WI38 (cell line): ENCODE measurements around the gene DCDC2.
"Not testable (repeated sequence)": the region's sequence is repeated elsewhere in the genome, so short reads cannot be mapped to it uniquely, and the experiment has no call there.

ENCODE experiments used
- H3K4me3 ChIP-seq: 2 replicates; pipeline ENCODE4 v1.5.1; 2011; ENCODE audit warnings: low read depth, mild to moderate bottlenecking, control low read depth, low read length
- TF ChIP-seq, protein P1 (sequence below): IDR thresholded peaks from 2 replicates; pipeline ENCODE4 v1.5.1; 2012; ENCODE audit warnings: low read depth, mild to moderate bottlenecking, control low read depth, low read length

Gene DCDC2

DNA sequence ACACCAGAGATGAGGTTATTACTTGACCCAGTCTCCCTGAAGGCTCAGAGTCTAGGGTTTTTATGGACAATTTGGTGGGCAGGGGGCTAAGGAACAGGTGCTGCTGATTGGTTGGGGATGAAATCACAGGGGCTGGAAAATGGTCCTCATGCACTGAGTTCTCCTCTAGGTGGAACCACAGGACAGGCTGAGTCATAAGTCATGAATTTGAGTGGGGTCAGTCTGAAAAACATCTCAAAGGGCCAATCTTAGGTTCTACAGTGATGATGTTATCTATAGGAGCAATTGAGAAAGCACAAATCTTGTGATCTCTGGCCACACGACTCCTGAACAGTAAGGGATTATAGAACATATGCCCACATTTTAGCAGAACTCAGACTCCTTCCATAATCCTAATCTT lies 39.0 kb upstream of the DCDC2 start:
- TF ChIP-seq, protein P1, sequence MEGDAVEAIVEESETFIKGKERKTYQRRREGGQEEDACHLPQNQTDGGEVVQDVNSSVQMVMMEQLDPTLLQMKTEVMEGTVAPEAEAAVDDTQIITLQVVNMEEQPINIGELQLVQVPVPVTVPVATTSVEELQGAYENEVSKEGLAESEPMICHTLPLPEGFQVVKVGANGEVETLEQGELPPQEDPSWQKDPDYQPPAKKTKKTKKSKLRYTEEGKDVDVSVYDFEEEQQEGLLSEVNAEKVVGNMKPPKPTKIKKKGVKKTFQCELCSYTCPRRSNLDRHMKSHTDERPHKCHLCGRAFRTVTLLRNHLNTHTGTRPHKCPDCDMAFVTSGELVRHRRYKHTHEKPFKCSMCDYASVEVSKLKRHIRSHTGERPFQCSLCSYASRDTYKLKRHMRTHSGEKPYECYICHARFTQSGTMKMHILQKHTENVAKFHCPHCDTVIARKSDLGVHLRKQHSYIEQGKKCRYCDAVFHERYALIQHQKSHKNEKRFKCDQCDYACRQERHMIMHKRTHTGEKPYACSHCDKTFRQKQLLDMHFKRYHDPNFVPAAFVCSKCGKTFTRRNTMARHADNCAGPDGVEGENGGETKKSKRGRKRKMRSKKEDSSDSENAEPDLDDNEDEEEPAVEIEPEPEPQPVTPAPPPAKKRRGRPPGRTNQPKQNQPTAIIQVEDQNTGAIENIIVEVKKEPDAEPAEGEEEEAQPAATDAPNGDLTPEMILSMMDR, result no peak
- H3K4me3 ChIP-seq, result no peak overlapping the region

DNA sequence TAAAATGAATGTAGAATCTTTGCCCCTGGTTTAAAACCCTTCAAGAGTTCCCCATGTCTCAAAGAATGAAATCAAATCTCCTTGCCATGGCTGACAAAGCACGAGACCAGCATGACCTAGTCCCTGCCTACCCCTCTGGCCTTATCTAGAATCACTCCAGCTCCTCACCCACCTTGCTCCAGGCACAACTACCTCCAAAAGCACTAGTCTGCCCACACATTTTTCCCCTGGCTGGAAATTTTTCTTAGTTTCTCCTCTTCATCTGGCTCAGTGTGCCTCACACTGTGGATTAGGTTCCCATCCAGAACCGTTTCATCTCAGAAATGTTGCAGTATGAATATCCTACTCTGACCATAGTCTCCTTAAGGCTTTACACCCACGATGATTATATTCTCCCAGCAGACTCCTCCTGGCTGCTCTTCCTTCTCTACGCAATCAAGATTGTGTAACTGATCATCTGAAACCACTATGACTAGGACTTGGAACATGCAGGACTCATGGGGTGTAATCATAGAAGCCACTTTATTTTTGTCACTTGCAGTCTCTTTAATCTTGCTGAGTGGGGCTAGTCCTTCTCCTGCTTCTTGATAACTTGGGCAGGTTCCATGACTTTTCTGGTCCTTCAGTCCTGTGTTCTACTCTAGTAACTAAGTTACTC lies 37.0 kb upstream of the DCDC2 start:
- no peak overlapping the region for H3K4me3 ChIP-seq
- TF ChIP-seq, protein P1, result no peak

DNA sequence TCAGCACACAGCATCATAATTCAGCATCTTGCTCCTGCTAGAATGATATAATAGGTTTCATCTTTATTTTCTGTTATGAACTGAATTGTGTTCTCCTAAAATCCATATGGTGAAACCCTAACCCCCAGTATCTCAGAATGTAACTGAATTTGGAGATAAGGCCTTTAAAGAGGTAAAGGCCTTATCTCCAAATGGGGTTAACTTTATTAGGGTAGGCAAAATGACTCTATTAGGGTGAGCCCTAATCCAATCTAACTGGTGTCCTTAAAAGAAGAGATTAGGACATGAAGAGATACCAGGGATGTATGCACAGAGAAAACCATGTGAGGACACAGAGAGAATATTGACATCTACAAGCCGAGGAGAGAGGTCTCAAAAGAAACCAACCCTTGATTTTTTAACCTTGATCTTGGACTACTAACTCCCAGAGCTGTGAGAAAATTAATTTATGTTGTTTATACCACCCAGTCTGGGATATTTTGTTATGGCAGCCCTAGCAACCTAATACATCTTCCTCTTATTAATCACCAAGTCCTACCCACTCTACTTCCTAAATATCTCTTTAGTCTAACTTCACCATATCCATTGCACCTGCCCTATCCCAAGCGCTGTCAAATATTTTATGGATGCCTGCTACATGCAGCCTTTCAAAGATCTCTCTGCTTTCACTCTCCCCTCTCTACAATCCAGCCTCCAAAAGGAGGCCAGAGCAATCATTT lies 36.4 kb upstream of the DCDC2 start:
- H3K4me3 ChIP-seq, result no peak overlapping the region
- TF ChIP-seq, protein P1, result no peak

DNA sequence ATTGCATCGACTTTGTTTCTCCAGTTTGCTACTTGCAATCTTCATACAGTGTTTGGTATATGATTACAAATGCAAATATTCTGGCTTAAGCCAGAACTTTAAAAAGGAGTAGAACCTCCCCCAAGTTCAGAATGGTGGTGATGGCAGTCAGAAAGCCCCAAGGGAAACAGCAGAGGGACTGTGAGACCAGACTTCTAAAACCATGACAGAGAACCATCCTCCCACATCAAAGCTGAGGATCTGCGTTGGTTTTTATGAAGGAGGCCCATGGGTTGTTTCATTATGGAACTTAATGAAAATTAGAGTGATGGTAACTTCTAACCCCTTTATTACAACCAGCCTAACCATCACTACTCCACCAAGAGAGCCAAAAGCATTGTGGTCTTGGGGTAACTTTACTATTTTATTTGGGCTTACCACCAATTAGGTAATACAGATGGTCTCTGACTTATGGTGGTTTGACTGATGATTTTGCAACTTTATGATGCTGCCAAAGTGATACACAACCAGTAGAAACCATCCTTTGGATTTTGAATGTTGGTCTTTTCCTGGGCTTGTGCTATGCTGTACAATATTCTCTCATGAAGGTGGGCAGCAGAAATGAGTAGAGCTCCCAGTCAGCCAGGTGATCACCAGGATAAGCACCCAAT lies 34.0 kb upstream of the DCDC2 start:
- TF ChIP-seq, protein P1, result no peak
- H3K4me3 ChIP-seq, result no peak overlapping the region

DNA sequence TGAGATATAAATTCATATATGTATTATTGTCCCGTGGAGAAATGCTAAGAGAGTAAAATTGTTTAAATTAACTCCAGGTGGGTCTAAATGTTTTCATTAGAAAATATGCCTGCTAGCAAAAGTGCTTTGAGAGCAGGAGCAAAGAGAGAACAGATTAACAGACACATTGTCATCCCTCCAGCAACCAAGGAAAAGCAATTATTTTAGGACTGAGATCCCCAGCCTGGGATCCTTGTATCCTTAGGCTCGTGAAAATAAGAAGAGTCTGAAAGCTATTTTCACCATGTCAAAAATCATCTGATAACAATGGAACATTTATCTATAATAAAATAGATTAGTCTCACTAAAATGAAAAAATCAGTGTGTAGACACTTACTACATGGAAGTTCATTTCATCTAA lies 33.3 kb upstream of the DCDC2 start:
- TF ChIP-seq, protein P1, result no peak
- H3K4me3 ChIP-seq, result no peak overlapping the region

DNA sequence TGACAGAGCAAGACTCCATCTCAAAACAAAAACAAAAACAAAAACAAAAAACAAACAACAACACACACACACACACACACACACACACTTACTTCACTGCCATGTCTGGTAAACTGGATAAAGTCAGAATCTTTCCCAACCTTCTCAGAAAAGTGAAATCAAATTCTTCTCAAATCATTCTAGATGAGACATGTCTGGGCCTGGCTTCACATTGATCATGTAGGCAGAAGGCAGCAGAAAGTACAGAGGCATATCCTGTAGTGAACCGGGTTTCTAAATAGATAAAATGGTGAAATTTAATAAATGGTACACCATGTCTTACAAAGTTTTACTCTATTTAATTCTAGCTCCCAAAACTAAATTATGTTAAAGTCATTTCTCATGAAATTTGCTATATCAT lies 30.0 kb upstream of the DCDC2 start:
- H3K4me3 ChIP-seq, result no peak overlapping the region
- TF ChIP-seq, protein P1, result no peak

DNA sequence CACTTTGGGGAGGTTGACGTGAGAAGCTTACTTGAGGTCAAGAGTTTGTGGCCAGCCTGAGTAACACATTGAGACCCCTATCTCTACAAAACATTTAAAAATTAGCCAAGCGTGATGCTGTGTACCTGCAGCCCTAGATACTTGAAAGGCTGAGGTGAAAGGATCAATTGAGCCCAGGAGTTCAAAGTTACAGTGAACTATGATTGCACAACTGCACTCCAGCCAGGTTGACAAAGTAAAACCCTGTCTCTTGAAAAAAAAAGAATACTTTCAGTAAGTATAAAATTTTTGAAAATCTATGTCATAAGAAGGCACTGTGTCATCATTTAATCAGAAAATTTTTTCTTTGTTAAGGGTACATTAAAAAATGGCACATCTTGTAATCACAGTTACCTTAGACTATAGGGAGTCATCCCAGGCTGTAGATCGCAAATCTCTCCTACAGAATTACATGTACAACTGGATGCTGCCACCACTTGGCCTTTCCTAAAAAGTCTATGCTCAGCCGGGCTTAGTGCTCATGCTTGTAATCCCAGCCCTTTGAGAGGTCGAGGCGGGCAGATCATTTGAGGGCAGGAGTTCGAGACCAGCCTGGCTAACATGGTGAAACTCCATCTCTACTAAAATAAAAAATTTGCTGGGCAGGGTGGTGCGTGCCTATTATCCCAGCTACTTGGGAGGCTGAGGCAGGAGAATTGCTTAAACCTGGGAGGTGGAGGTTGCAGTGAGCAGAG lies 27.8 kb upstream of the DCDC2 start:
- H3K4me3 ChIP-seq, result no peak overlapping the region
- TF ChIP-seq, protein P1, result no peak

DNA sequence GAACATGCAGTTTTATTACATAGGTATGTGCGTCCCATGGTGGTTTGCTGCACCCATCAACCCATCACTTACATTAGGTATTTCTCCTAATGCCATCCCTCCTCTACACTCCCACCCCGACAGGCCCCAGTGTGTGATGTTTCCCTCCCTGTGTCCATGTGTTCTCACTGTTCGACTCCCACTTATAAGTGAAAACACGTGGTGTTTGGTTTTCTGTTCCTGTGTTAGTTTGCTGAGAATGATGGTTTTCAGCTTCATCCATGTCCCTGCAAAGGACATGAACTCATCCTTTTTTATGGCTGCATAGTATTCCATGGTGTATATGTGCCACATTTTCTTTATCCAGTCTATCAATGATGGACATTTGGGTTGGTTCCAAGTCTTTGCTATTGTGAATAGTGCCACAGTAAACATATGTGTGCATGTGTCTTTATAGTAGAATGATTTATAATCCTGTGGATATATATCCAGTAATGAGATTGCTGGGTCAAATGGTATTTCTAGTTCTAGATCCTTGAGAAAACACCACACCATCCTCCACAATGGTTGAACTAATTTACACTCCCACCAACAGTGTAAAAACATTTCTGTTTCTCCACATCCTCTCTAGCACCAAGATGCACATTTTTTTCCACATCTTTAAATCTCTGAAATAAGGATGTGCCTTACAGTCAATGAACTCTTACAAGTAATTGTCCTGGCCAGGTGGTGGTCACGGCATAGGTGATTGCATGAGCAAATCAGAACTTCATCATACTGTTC lies 26.7 kb upstream of the DCDC2 start:
- H3K4me3 ChIP-seq, result not testable (repeated sequence)

DNA sequence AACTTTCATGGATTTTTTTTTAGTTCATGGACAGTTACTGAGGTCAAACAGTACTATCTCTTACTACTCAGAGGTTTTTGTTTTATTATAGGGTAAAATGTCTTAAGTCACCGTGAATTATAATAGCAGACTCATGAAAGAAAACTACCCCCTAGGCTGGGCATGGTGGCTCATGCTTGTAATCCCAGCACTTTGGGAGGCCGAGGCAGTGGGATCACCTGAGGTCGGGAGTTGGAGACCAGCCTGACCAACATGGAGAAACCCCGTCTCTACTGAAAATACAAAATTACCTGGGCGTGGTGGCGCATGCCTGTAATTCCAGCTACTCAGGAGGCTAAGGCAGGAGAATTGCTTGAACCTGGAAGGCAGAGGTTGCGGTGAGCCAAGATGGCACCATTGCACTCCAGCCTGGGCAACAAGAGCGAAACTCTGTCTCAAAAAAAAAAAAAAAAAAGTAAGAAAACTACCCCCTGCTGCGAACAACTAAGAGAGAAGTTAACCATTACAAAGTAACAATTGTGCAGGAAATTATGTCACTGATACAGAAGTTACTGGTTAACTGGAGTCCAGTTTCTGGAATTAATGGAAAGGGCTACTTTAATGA lies 25.1 kb upstream of the DCDC2 start:
- H3K4me3 ChIP-seq, result not testable (repeated sequence)
